ENCODE measurements around the gene PURA.

DNA sequence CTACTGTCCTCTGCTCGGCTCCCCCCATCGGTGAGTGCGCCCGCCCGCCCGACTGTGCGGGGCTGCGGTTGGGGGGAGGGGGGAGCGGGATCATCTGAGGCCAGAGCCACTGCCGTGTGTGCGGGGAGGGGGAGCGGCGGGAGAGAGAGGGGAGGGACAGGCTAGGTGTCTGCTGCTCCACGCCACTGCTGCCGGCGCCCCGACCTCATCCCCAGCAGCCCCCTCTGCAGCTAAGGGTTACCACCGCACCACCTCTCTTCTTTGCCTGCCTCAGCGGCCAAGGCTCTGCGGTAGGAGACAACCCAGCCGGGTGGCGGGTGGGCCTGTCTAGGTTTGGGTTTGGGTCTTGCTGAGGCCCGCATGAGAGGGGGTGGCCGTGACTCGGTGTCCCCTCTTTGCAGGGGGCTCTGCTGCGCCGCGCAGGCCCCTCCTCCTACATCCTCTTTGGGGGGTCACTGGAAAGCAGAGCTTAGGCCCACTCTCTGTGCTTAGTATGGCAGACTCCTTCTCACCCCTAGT lies 670 bp upstream of the PURA start:
- TF ChIP-seq, protein P1, sequence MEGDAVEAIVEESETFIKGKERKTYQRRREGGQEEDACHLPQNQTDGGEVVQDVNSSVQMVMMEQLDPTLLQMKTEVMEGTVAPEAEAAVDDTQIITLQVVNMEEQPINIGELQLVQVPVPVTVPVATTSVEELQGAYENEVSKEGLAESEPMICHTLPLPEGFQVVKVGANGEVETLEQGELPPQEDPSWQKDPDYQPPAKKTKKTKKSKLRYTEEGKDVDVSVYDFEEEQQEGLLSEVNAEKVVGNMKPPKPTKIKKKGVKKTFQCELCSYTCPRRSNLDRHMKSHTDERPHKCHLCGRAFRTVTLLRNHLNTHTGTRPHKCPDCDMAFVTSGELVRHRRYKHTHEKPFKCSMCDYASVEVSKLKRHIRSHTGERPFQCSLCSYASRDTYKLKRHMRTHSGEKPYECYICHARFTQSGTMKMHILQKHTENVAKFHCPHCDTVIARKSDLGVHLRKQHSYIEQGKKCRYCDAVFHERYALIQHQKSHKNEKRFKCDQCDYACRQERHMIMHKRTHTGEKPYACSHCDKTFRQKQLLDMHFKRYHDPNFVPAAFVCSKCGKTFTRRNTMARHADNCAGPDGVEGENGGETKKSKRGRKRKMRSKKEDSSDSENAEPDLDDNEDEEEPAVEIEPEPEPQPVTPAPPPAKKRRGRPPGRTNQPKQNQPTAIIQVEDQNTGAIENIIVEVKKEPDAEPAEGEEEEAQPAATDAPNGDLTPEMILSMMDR (IDR thresholded peaks at IDR 0.05; ENCODE audit: low read depth, low read length, poor library complexity, severe bottlenecking): no peak
- TF ChIP-seq EZH2phosphoT487 (IDR thresholded peaks at IDR 0.05; ENCODE audit: borderline replicate concordance, low read length): no peak

Data from DOHH2 (cell line).